SK-N-SH treated with all-trans-retinoic acid at 6 μM for 48 hours (cell line): ENCODE results near the gene FTO.

Experiments used
- ATAC-seq: fragments of 200-7000 bp; cut with Tn5 transposase; 3 replicates; pipeline ENCODE4 v1.9.1; 2020; ENCODE audit warnings: mild to moderate bottlenecking, moderate library complexity
- ARNTL ChIP-seq: fragments of 450-650 bp; formaldehyde crosslinking; IDR thresholded peaks from 2 replicates; pipeline ENCODE4 v1.5.0; 2020; ENCODE audit warnings: low read depth, mild to moderate bottlenecking, moderate library complexity, borderline replicate concordance
- BACH2 ChIP-seq: fragments of 250-450 bp; sonication (Bioruptor Pico); IDR thresholded peaks from 2 replicates; pipeline ENCODE4 v1.9.0; 2021; ENCODE audit warnings: mild to moderate bottlenecking, borderline replicate concordance
- CSDC2 ChIP-seq: fragments of 250-450 bp; sonication (Bioruptor Pico); IDR thresholded peaks from 2 replicates; pipeline ENCODE4 v1.5.0; 2020; ENCODE audit warnings: mild to moderate bottlenecking, moderate library complexity
- ESRRG ChIP-seq: fragments of 250-450 bp; sonication (Bioruptor Pico); IDR thresholded peaks from 2 replicates; pipeline ENCODE4 v1.6.1; 2021; ENCODE audit warnings: mild to moderate bottlenecking
- ISL1 ChIP-seq: fragments of 250-450 bp; sonication (Bioruptor Pico); IDR thresholded peaks from 2 replicates; pipeline ENCODE4 v2.1.2; 2022; ENCODE audit warnings: mild to moderate bottlenecking, moderate library complexity
- OSR1 ChIP-seq: fragments of 250-450 bp; sonication (Bioruptor Pico); IDR thresholded peaks from 2 replicates; pipeline ENCODE4 v1.8.0; 2022; ENCODE audit warnings: moderate library complexity, mild to moderate bottlenecking, inconsistent platforms
- PPARA ChIP-seq: fragments of 250-450 bp; sonication (Bioruptor Pico); IDR thresholded peaks from 2 replicates; pipeline ENCODE4 v1.5.0; 2020; ENCODE audit warnings: mild to moderate bottlenecking, borderline replicate concordance
- TCF4 ChIP-seq: fragments of 250-450 bp; sonication (Bioruptor Pico); IDR thresholded peaks from 2 replicates; pipeline ENCODE4 v1.8.0; 2021; ENCODE audit warnings: mild to moderate bottlenecking, moderate library complexity, borderline replicate concordance
- TOX ChIP-seq: fragments of 250-450 bp; sonication (Bioruptor Pico); IDR thresholded peaks from 2 replicates; pipeline ENCODE4 v1.8.0; 2021; ENCODE audit warnings: mild to moderate bottlenecking, moderate library complexity, borderline replicate concordance
- ZC3H10 ChIP-seq: fragments of 250-450 bp; sonication (Bioruptor Pico); IDR thresholded peaks from 2 replicates; pipeline ENCODE4 v1.5.1; 2021; ENCODE audit warnings: mild to moderate bottlenecking, moderate library complexity
- ZFP3 ChIP-seq: fragments of 250-450 bp; sonication (Bioruptor Pico); IDR thresholded peaks from 2 replicates; pipeline ENCODE4 v1.5.0; 2020; ENCODE audit warnings: mild to moderate bottlenecking, moderate library complexity
- ZFP30 ChIP-seq: fragments of 450-650 bp; formaldehyde crosslinking; IDR thresholded peaks from 2 replicates; pipeline ENCODE4 v1.5.0; 2022; ENCODE audit warnings: mild to moderate bottlenecking, moderate library complexity
- ZNF565 ChIP-seq: fragments of 450-650 bp; formaldehyde crosslinking; conservative IDR thresholded peaks from 2 replicates; pipeline ENCODE4 v1.5.0; 2020; ENCODE audit warnings: low read depth, mild to moderate bottlenecking, moderate library complexity
- ZNF8 ChIP-seq: fragments of 450-650 bp; formaldehyde crosslinking; IDR thresholded peaks from 2 replicates; pipeline ENCODE4 v1.5.0; 2020; ENCODE audit warnings: mild to moderate bottlenecking, moderate library complexity
- TF ChIP-seq, protein P1 (sequence below): fragments of 250-450 bp; sonication (Bioruptor Pico); IDR thresholded peaks from 2 replicates; pipeline ENCODE4 v1.8.0; 2020; ENCODE audit warnings: mild to moderate bottlenecking, moderate library complexity, borderline replicate concordance
- TF ChIP-seq, protein P2 (sequence below): fragments of 250-450 bp; sonication (Bioruptor Pico); IDR thresholded peaks from 2 replicates; pipeline ENCODE4 v1.8.0; 2021; ENCODE audit warnings: low read depth, mild to moderate bottlenecking, moderate library complexity, borderline replicate concordance
- TF ChIP-seq, protein P3 (sequence below): fragments of 250-450 bp; sonication (Bioruptor Pico); IDR thresholded peaks from 2 replicates; pipeline ENCODE4 v1.5.0; 2020; ENCODE audit warnings: mild to moderate bottlenecking, moderate library complexity
- TF ChIP-seq, protein P4 (sequence below): fragments of 250-450 bp; sonication (Bioruptor Pico); IDR thresholded peaks from 2 replicates; pipeline ENCODE4 v1.5.1; 2021; ENCODE audit warnings: mild to moderate bottlenecking, moderate library complexity
- TF ChIP-seq, protein P5 (sequence below): fragments of 250-450 bp; sonication (Bioruptor Pico); IDR thresholded peaks from 2 replicates; pipeline ENCODE4 v1.5.1; 2020; ENCODE audit warnings: low read depth, mild to moderate bottlenecking, moderate library complexity

FTO gene

DNA sequence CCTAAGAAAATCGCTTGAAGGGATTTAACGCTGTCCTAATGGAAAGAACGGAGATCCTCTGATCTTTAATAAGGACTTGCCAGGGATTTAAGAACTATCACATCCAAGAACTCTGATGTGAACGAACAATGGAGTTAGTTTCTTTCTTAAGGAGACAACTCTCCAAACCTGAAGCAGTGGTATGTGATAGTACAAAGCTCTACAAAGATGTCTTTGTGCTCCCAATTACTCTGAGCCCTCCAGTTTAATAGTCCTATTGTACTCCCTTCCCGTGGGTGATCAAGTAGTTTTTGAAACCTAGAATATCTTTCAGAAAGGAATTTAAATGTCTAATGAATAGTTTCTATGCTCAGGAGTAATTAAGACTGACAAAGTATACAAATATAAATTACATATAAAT is 123.8 kb downstream of the FTO start (continued):
- TF ChIP-seq CSDC2 (no peak), ESRRG (CRISPR knock-in tag) (no peak), ARNTL (CRISPR knock-in tag) (no peak), BACH2 (CRISPR knock-in tag) (no peak)

DNA sequence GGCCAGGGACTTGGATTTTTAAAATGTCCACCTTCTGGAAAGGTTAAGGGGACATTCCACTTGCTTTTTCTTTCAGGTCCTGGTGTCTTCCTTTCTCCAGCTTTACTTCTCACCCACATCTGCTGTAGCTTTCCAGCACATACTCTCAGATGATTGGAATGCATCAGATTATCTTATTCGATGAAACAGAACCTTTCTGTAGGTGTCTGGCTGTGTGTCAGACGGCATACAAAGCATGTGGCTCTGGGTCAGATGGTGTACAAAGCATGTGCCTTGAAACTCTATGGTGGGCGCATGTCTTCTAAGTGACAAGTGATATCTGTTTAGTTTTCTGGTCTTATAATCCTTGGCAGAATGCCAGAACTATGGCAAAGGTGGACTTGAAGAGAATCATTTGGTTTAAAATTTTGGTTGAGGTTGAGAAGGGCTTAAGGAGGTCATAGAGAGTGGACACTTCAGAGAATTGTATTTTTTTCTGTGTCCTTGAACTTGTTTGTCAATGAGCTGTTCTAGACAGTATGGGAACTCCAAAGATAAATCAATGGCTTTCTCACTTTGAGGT is 125.3 kb downstream of the FTO start:
- TF ChIP-seq, protein P1, sequence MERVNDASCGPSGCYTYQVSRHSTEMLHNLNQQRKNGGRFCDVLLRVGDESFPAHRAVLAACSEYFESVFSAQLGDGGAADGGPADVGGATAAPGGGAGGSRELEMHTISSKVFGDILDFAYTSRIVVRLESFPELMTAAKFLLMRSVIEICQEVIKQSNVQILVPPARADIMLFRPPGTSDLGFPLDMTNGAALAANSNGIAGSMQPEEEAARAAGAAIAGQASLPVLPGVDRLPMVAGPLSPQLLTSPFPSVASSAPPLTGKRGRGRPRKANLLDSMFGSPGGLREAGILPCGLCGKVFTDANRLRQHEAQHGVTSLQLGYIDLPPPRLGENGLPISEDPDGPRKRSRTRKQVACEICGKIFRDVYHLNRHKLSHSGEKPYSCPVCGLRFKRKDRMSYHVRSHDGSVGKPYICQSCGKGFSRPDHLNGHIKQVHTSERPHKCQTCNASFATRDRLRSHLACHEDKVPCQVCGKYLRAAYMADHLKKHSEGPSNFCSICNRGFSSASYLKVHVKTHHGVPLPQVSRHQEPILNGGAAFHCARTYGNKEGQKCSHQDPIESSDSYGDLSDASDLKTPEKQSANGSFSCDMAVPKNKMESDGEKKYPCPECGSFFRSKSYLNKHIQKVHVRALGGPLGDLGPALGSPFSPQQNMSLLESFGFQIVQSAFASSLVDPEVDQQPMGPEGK (CRISPR knock-in tag) = no peak
- no peak for TF ChIP-seq ARNTL (CRISPR knock-in tag)
- TF ChIP-seq TCF4 (CRISPR knock-in tag) = no peak
- no peak for TF ChIP-seq ISL1
- TF ChIP-seq ZNF8 (CRISPR knock-in tag) = no peak
- TF ChIP-seq, protein P2, sequence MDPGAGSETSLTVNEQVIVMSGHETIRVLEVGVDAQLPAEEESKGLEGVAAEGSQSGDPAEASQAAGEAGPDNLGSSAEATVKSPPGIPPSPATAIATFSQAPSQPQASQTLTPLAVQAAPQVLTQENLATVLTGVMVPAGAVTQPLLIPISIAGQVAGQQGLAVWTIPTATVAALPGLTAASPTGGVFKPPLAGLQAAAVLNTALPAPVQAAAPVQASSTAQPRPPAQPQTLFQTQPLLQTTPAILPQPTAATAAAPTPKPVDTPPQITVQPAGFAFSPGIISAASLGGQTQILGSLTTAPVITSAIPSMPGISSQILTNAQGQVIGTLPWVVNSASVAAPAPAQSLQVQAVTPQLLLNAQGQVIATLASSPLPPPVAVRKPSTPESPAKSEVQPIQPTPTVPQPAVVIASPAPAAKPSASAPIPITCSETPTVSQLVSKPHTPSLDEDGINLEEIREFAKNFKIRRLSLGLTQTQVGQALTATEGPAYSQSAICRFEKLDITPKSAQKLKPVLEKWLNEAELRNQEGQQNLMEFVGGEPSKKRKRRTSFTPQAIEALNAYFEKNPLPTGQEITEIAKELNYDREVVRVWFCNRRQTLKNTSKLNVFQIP = no peak
- TF ChIP-seq ZFP30 = no peak
- no peak for TF ChIP-seq TOX (CRISPR knock-in tag)
- TF ChIP-seq OSR1 (CRISPR knock-in tag) = no peak
- TF ChIP-seq ZFP3 (CRISPR knock-in tag) = no peak
- TF ChIP-seq BACH2 (CRISPR knock-in tag) = no peak
- ATAC-seq = peak; percentile 66

DNA sequence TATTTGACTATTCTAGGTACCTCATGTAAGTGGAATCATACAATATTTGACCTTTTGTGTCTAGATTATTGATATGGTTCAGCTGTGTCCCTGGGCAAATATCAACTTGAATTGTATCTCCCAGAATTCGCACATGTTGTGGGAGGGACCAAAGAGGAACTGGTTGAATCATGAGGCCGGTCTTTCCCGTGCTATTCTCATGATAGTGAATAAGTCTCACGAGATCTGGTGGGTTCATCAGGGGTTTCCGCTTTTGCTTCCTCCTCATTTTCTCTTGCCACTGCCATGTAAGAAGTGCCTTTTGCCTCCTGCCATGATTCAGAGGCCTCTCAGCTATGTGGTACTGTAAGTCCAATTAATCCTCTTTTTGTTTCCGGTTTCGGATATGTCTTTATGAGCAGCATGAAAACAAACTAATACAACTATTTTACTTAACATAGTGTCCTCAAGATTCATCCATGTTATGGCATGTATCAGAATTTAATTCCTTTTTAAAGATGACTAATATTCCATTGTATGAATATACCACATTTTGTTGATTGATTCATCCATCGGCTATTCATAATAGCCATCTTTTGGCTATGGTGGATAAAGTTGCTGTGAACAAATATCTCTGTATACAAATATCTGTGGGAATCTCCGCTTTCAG is 129.1 kb downstream of the FTO start:
- ATAC-seq = no peak
- TF ChIP-seq, protein P2 = no peak
- TF ChIP-seq, protein P3, sequence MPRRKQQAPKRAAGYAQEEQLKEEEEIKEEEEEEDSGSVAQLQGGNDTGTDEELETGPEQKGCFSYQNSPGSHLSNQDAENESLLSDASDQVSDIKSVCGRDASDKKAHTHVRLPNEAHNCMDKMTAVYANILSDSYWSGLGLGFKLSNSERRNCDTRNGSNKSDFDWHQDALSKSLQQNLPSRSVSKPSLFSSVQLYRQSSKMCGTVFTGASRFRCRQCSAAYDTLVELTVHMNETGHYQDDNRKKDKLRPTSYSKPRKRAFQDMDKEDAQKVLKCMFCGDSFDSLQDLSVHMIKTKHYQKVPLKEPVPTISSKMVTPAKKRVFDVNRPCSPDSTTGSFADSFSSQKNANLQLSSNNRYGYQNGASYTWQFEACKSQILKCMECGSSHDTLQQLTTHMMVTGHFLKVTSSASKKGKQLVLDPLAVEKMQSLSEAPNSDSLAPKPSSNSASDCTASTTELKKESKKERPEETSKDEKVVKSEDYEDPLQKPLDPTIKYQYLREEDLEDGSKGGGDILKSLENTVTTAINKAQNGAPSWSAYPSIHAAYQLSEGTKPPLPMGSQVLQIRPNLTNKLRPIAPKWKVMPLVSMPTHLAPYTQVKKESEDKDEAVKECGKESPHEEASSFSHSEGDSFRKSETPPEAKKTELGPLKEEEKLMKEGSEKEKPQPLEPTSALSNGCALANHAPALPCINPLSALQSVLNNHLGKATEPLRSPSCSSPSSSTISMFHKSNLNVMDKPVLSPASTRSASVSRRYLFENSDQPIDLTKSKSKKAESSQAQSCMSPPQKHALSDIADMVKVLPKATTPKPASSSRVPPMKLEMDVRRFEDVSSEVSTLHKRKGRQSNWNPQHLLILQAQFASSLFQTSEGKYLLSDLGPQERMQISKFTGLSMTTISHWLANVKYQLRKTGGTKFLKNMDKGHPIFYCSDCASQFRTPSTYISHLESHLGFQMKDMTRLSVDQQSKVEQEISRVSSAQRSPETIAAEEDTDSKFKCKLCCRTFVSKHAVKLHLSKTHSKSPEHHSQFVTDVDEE = no peak
- TF ChIP-seq ZNF565 (CRISPR knock-in tag) = no peak
- TF ChIP-seq, protein P4, sequence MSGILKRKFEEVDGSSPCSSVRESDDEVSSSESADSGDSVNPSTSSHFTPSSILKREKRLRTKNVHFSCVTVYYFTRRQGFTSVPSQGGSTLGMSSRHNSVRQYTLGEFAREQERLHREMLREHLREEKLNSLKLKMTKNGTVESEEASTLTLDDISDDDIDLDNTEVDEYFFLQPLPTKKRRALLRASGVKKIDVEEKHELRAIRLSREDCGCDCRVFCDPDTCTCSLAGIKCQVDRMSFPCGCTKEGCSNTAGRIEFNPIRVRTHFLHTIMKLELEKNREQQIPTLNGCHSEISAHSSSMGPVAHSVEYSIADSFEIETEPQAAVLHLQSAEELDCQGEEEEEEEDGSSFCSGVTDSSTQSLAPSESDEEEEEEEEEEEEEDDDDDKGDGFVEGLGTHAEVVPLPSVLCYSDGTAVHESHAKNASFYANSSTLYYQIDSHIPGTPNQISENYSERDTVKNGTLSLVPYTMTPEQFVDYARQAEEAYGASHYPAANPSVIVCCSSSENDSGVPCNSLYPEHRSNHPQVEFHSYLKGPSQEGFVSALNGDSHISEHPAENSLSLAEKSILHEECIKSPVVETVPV (CRISPR knock-in tag) = no peak
- TF ChIP-seq CSDC2 = no peak
- TF ChIP-seq, all 23 proteins: peak for 0

DNA sequence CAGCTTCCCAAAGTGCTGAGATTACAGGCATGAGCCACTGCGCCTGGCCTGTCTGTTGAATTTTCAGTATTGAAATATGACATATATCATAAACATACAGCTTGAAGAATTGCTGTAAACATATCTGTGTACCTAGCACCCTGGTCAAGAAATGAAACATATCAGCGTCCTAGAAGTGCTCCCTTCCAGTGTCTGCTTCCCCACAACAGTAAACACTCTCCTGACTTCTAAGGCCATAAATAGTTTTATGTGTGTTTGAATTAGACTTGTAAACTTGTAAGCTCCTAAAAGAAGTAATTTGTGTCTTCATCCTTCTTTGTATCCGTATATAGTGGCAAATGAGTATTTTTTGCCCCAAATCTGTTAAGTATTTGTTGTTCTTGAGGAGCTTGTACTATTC is 132.2 kb downstream of the FTO start:
- ATAC-seq = no peak
- no peak for TF ChIP-seq BACH2 (CRISPR knock-in tag)

DNA sequence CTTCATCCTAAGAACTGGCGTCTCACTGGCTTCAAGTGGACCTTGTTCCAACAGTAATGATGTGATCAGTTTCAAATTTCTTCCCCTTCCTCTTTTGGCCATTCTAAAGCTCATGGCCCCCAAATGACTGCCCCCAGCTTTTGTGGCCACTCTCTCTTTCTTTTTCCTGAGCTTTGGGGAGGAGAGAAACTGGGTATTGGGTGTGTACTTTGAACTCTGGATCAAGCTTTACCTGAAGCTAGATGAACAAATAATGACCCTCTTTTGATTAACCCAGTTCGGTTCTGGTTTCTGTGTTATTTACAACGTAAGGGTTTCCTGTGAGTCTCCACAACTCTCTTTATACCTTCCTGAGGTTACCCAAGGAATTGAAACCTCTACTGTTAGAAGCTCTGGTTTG is 132.7 kb downstream of the FTO start:
- no peak for ATAC-seq
- no peak for TF ChIP-seq PPARA (CRISPR knock-in tag)
- TF ChIP-seq ISL1 = no peak
- TF ChIP-seq, protein P2 = no peak
- TF ChIP-seq, protein P5, sequence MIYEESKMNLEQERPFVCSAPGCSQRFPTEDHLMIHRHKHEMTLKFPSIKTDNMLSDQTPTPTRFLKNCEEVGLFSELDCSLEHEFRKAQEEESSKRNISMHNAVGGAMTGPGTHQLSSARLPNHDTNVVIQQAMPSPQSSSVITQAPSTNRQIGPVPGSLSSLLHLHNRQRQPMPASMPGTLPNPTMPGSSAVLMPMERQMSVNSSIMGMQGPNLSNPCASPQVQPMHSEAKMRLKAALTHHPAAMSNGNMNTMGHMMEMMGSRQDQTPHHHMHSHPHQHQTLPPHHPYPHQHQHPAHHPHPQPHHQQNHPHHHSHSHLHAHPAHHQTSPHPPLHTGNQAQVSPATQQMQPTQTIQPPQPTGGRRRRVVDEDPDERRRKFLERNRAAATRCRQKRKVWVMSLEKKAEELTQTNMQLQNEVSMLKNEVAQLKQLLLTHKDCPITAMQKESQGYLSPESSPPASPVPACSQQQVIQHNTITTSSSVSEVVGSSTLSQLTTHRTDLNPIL (CRISPR knock-in tag) = no peak
- no peak for TF ChIP-seq TCF4 (CRISPR knock-in tag)
- no peak for TF ChIP-seq ZNF565 (CRISPR knock-in tag)
- no peak for TF ChIP-seq ZC3H10
- no peak for TF ChIP-seq TOX (CRISPR knock-in tag)
- no peak for TF ChIP-seq ZNF8 (CRISPR knock-in tag)
- no peak for TF ChIP-seq CSDC2
- TF ChIP-seq OSR1 (CRISPR knock-in tag) = no peak
